Cardiac muscle cell (in vitro differentiated cells and primary cell): ENCODE data around the gene RNF26. TPM values are rescaled to one million over a fixed set of nuclear protein-coding genes. Genes with fewer than 3 reads are reported as not detected.

Experiments used
- DNase-seq, 2 donors: peaks; one replicate each; pipeline versions ENCODE4 v3.0.0 to v3.0.0-alpha.2; 2010 to 2017; ENCODE audit warnings: low read depth in 1 of 2, low spot score in 1 of 2
- H3K27ac ChIP-seq: fragments of 200-600 bp; sonication (generic); 2 replicates; pipeline ENCODE4 v1.5.1; 2016
- H3K27me3 ChIP-seq: fragments of 200-600 bp; sonication (generic); 2 replicates; pipeline ENCODE4 v1.6.0; 2016; ENCODE audit warnings: control low read depth
- H3K36me3 ChIP-seq: fragments of 200-600 bp; sonication (generic); 2 replicates; pipeline ENCODE4 v1.5.1; 2016; ENCODE audit warnings: control low read depth
- H3K4me1 ChIP-seq: fragments of 200-600 bp; sonication (generic); 2 replicates; pipeline ENCODE4 v1.8.1; 2017; ENCODE audit warnings: low read depth, mild to moderate bottlenecking, mixed run types
- H3K4me3 ChIP-seq: fragments of 200-600 bp; sonication (generic); 2 replicates; pipeline ENCODE4 v1.5.1; 2016; ENCODE audit warnings: mild to moderate bottlenecking
- H3K9me3 ChIP-seq: fragments of 200-600 bp; sonication (generic); 2 replicates; pipeline ENCODE4 v1.5.1; 2017; ENCODE audit warnings: low read depth, mild to moderate bottlenecking, control low read depth
- polyA plus RNA-seq: library from polyadenylated mRNA; unstranded; fragments of >200 nt; fragmentation: Nextera tagmentation; extraction: Ambion mirVana; gene quantifications from 2 replicates; pipeline ENCODE4 v1.2.1, GENCODE V29; 2016
- total RNA-seq: library from RNA; depleted of rRNA; stranded (reverse); fragments of >200 nt; gene quantifications from 2 replicates; pipeline ENCODE4 v1.2.3, GENCODE V29; 2016
- TF ChIP-seq, protein P1 (sequence below): IDR thresholded peaks from 2 replicates; pipeline ENCODE4 v1.5.1; 2012; ENCODE audit warnings: low read depth, mild to moderate bottlenecking, low read length

Gene RNF26
- total and polyA plus RNA-seq, 2 experiments from 2014 or later, result 18.6 to 45.6 TPM

DNA sequence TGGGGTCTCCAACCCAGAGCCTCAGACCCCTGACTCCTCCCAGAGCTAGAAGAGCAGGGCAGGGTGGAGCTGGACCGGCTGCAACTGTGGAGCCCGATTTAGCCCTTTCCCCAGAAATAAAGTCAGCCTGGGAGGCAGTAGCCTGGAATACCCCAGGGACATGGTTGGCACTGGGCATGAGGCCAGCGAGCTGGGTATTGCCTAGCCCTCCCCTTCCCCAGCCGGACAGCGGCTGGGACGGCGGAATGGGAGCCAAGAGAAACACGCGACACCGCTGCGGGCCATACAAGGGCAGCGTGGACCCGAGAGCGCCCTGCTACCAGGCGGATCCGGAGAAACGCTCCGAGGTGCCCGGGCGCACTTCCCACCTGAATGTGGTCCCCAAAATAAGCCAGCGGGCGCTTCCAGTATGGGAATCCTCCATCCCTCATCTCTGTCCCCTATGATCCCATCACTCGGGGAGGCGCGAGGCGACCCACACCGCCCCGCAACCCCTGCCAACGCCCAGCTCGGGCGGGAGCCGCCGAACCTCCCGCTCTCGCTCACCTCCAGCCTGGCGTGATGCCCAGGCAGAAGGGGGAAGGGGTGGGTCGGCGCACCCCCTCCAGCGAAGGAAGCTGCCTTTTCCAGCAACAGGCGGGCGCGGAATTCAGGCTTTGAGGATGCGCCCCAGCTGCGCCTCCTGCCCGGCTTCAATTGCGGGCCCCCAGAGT, 18.2 kb upstream of the RNF26 start:
- DNase-seq, result peak in 1 of 2 donors; percentile 36
- H3K4me3 ChIP-seq, result peak overlapping the region; percentile 35
- no peak overlapping the region for H3K27ac ChIP-seq
- no peaks in the 10 kb centered on the region for H3K9me3 ChIP-seq
- no peaks in the 10 kb centered on the region for H3K36me3 ChIP-seq
- H3K4me1 ChIP-seq, result peaks cover 43% of the 10 kb centered on the region
- TF ChIP-seq, protein P1, sequence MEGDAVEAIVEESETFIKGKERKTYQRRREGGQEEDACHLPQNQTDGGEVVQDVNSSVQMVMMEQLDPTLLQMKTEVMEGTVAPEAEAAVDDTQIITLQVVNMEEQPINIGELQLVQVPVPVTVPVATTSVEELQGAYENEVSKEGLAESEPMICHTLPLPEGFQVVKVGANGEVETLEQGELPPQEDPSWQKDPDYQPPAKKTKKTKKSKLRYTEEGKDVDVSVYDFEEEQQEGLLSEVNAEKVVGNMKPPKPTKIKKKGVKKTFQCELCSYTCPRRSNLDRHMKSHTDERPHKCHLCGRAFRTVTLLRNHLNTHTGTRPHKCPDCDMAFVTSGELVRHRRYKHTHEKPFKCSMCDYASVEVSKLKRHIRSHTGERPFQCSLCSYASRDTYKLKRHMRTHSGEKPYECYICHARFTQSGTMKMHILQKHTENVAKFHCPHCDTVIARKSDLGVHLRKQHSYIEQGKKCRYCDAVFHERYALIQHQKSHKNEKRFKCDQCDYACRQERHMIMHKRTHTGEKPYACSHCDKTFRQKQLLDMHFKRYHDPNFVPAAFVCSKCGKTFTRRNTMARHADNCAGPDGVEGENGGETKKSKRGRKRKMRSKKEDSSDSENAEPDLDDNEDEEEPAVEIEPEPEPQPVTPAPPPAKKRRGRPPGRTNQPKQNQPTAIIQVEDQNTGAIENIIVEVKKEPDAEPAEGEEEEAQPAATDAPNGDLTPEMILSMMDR, result no peak
- peaks cover 24% of the 10 kb centered on the region for H3K27me3 ChIP-seq

DNA sequence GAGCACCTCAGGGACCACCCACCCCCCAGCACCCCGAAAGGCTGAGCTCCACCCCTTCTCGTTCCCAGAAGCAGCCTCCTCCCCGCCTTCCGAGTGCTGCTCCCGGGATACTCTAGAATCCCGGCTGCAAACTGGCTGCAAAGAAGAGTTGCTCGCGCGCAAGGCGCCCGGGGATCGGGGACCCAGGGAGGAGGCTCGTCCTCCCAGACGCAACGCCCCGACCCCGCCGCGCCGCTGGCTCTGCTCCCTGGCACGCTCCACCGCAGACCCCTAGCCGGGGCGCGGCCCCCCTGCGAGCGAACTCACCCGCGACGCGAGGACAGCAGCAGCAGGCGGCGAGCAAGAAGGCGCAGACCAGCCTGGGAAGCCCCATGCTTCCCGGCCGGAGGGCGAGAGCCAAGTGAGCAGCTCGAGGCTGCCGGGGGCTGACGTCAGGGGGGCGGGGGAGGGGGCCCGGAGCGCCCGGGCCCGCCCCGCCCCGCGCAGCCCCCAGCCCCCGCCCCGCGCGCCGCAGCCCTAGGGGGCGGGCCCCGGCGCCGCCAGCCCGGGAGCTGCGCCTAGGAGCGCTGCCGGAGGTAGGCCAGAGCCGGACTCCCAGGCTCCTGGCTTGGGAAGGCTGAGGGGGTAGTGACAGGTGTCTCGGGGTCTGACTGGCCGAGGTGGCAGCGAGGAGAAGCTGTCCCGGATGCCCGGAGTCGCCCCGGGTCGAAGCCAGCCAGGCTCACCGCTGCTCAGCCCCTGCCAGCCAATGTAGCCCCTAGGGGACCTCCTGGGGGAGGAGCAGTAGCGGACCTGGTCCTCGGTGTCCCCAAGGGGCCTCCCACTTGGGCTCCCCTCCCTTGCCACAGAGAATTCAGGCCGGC, 17.4 kb upstream of the RNF26 start, which contains the start of gene MCAM:
MCAM (minus strand) TSS at position 402 of the 863 bp plus-strand sequence; CDS start at position 373, 29 bp downstream.
- peaks cover 24% of the 10 kb centered on the region for H3K27me3 ChIP-seq
- peaks cover 46% of the 10 kb centered on the region for H3K4me1 ChIP-seq
- peak; percentile 51 to 82 for DNase-seq
- H3K27ac ChIP-seq, result no peak within 1 kb of the TSS
- TF ChIP-seq, protein P1, result no peak
- peak within 1 kb of the TSS; percentile 35 for H3K4me3 ChIP-seq
- no peaks in the 10 kb centered on the region for H3K36me3 ChIP-seq
- no peaks in the 10 kb centered on the region for H3K9me3 ChIP-seq

DNA sequence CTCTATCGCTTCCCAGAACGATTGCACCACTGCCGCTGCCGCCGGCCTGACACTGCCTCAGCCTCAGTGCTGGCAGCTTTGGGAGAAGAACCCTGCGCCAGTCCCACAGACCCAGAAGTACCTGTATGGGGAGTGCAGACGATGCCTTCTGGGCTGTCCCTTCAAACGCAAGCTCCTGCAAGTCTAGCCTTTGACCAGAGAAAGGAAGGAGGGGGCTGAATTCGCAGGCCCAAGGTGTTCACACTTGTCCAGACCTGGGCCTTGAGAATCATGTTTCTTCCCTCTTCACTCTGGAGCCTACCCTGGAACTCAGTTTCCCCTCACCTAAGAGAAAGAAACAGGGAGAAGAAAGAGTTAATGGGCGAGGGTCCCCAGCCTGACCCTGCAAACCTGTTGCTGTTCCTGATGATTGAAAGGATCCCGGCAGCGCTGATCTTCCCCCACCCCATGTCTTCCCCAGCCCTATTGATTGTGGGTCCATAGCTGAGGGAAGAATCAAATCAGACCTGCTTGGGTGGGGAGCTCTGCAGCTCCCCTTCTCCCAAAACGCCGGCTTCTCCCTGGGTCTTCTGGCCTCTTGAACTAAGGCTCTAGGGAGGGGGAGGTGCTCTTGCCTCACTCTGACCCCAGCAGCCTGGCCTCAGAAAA, 16.6 kb upstream of the RNF26 start:
- Histone ChIP-seq H3K4me3 (peak overlapping the region; percentile 11), H3K9me3 (no peaks in the 10 kb centered on the region), H3K4me1 (peaks cover 50% of the 10 kb centered on the region), H3K36me3 (no peaks in the 10 kb centered on the region), H3K27ac (no peak overlapping the region), H3K27me3 (peaks cover 24% of the 10 kb centered on the region)
- TF ChIP-seq, protein P1, result no peak
- peak in 1 of 2 donors; percentile 49 for DNase-seq

DNA sequence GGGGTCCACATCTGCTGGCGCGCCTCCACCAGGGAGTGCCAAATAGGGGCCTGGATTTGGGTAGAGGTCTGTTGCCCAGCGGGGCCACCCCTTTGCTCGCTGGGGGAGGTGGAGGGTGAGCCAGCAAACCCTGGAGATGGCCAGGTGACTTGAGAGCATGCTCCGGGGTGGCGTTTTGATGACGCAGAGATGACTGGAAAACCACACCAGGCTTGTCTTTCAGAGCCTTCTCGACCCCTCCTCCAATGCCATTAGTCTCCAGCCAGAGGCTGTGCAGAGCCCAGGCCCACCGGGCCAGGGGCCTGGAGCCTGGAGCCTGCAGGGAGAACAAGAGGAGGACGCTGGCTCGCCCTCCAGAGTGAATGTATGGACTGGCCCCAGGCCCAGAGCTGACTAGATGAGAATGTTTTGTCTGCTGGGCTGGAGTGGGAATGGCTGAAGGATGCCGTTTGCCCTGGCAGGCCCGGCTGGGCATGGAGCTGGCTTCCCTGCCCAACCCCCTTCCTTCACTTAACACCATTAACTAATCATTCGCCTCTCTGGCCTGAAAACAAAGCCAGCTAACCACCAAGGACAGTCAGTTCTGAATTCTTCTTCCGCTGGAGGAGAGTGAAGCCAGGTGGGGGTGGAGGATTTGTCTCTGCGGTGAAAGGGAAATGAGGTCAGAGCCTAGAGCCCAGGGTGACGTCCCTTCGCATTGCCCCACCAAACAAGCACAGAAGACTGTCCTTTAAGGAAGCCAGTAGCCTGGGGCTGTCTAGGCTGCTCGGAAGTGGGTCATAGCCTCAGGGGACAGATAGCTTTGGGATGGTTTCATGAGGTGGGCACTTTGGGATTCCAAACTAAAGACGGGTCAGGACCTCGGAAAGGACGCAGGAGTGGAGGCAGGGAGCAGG, 15.8 kb upstream of the RNF26 start:
- H3K4me1 ChIP-seq, result peaks cover 50% of the 10 kb centered on the region
- peaks cover 24% of the 10 kb centered on the region for H3K27me3 ChIP-seq
- H3K27ac ChIP-seq, result peak overlapping the region; percentile 12
- H3K9me3 ChIP-seq, result no peaks in the 10 kb centered on the region
- TF ChIP-seq, protein P1, result no peak
- no peaks in the 10 kb centered on the region for H3K36me3 ChIP-seq
- no peak overlapping the region for H3K4me3 ChIP-seq
- DNase-seq, result peak; percentile 39 to 85
